IPS-NIHi7 (cell line): ENCODE data around the gene MAMDC4.
"Not testable (repeated sequence)": the region's sequence is repeated elsewhere in the genome, so short reads cannot be mapped to it uniquely, and the experiment has no call there.

Experiments
- DNase-seq: peaks from one replicate; pipeline ENCODE4 v3.0.0; 2012; ENCODE audit warnings: mixed read lengths; ENCODE audit errors: extremely low spot score

The MAMDC4 gene

GRCh38 chr9:136862849-136863622 is 10.9 kb downstream of the MAMDC4 start:
- no peak for DNase-seq

- no peak for DNase-seq
Measured at GRCh38 chr9:136863623-136864273, 11.6 kb downstream of the MAMDC4 start.

- DNase-seq: no peak
Measured at GRCh38 chr9:136865041-136865767, 13.1 kb downstream of the MAMDC4 start.

GRCh38 chr9:136865768-136866103 is 13.6 kb downstream of the MAMDC4 start:
- no peak for DNase-seq

- not testable (repeated sequence) for DNase-seq
Measured at GRCh38 chr9:136866898-136867421, 14.8 kb downstream of the MAMDC4 start.

GRCh38 chr9:136867480-136867879 is 15.3 kb downstream of the MAMDC4 start:
- DNase-seq: no peak

- no peak for DNase-seq
Measured at GRCh38 chr9:136867917-136868316, 15.8 kb downstream of the MAMDC4 start.

- DNase-seq: no peak
Measured at GRCh38 chr9:136868644-136869043, 16.5 kb downstream of the MAMDC4 start.

GRCh38 chr9:136869611-136870010 is 17.5 kb downstream of the MAMDC4 start:
- not testable (repeated sequence) for DNase-seq

- DNase-seq: no peak
Measured at GRCh38 chr9:136875155-136875554, 23.0 kb downstream of the MAMDC4 start.

- DNase-seq: no peak
Measured at GRCh38 chr9:136876476-136876875, 24.3 kb downstream of the MAMDC4 start.

- DNase-seq: no peak
Measured at GRCh38 chr9:136880651-136881050, 28.5 kb downstream of the MAMDC4 start.

GRCh38 chr9:136881691-136882108 is 29.6 kb downstream of the MAMDC4 start:
- no peak for DNase-seq

- DNase-seq: peak; percentile 64
Measured at GRCh38 chr9:136882109-136882946, 30.2 kb downstream of the MAMDC4 start.

- not testable (repeated sequence) for DNase-seq
Measured at GRCh38 chr9:136882947-136883283, 30.8 kb downstream of the MAMDC4 start.

- DNase-seq: not testable (repeated sequence)
Measured at GRCh38 chr9:136883670-136884069, 31.5 kb downstream of the MAMDC4 start.

- DNase-seq: peak; percentile 100
Measured at GRCh38 chr9:136885950-136886578, 33.9 kb downstream of the MAMDC4 start, which contains the start of gene TRAF2. Gene TRAF2, plus strand, starts transcription at chr9:136886516. Its CDS starts 12,225 bp downstream, at chr9:136898741.

GRCh38 chr9:136886610-136887597 is 34.8 kb downstream of the MAMDC4 start:
- peak; percentile 84 for DNase-seq

GRCh38 chr9:136888454-136888853 is 36.3 kb downstream of the MAMDC4 start:
- DNase-seq: no peak

- no peak for DNase-seq
Measured at GRCh38 chr9:136889858-136890257, 37.7 kb downstream of the MAMDC4 start.
